Nephron (organoid): Measurements from ENCODE around the gene UPK2.

Experiments
- H3K27ac Mint-ChIP-seq, 3 experiments: 2 replicates each; pipeline ENCODE4 v1.8.0; 2020; ENCODE audit warnings: mixed read lengths in 3 of 3, mild to moderate bottlenecking in 2 of 3, moderate library complexity in 1 of 3
- H3K27me3 Mint-ChIP-seq: 2 replicates; pipeline ENCODE4 v1.8.0; 2021; ENCODE audit warnings: low read depth, mild to moderate bottlenecking, moderate library complexity, mixed read lengths
- H3K36me3 Mint-ChIP-seq: 2 replicates; pipeline ENCODE4 v1.8.0; 2020; ENCODE audit warnings: low read depth, mixed read lengths
- H3K4me1 Mint-ChIP-seq: 2 replicates; pipeline ENCODE4 v1.8.0; 2020; ENCODE audit warnings: mixed read lengths
- H3K4me3 Mint-ChIP-seq, 3 experiments: 2 replicates each; pipeline ENCODE4 v1.8.0; 2020; ENCODE audit warnings: mild to moderate bottlenecking in 3 of 3, mixed read lengths in 3 of 3, moderate library complexity in 2 of 3
- H3K9me3 Mint-ChIP-seq: 2 replicates; pipeline ENCODE4 v1.8.0; 2020; ENCODE audit warnings: mixed read lengths
- CTCF ChIP-seq, 3 experiments: fragments of 200-600 bp; sonication (generic); IDR thresholded peaks; one replicate each; pipeline ENCODE4 v1.5.0; 2021; ENCODE audit warnings: antibody characterized with exemption in 3 of 3; ENCODE audit not compliant: unreplicated experiment in 3 of 3

UPK2 gene

GRCh38 chr11:118909619-118910308 lies 46.3 kb upstream of the UPK2 start:
- Mint-ChIP-seq H3K4me1 (peaks cover 62% of the 10 kb centered on the region), H3K4me3 (peak overlapping the region; percentile 71 to 82 (median 74)), H3K9me3 (no peaks in the 10 kb centered on the region), H3K27me3 (no peaks in the 10 kb centered on the region), H3K36me3 (peaks cover 11% of the 10 kb centered on the region), H3K27ac (peak overlapping the region; percentile 83 to 99 (median 88))
- TF ChIP-seq CTCF (IDR thresholded peaks at IDR 0.05; ENCODE audit: unreplicated experiment in 3 of 3): no peak

- Mint-ChIP-seq H3K4me1 (peaks cover 70% of the 10 kb centered on the region), H3K9me3 (no peaks in the 10 kb centered on the region), H3K27me3 (no peaks in the 10 kb centered on the region), H3K4me3 (peak overlapping the region; percentile 77 to 81 (median 78)), H3K36me3 (peaks cover 11% of the 10 kb centered on the region), H3K27ac (peak overlapping the region; percentile 93 to 99 (median 94))
- no peak for TF ChIP-seq CTCF (IDR thresholded peaks at IDR 0.05; ENCODE audit: unreplicated experiment in 3 of 3)
Observed at GRCh38 chr11:118910309-118911112, 45.6 kb upstream of the UPK2 start.

- H3K4me3 Mint-ChIP-seq: peak overlapping the region; percentile 60 to 81 (median 77)
- no peak for TF ChIP-seq CTCF (IDR thresholded peaks at IDR 0.05; ENCODE audit: unreplicated experiment in 3 of 3)
- peaks cover 78% of the 10 kb centered on the region for H3K4me1 Mint-ChIP-seq
Observed at GRCh38 chr11:118911113-118911879, 44.8 kb upstream of the UPK2 start.

GRCh38 chr11:118911880-118912741 lies 44.0 kb upstream of the UPK2 start:
- no peaks in the 10 kb centered on the region for H3K9me3 Mint-ChIP-seq
- peak overlapping the region; percentile 93 to 96 (median 96) for H3K27ac Mint-ChIP-seq
- H3K4me1 Mint-ChIP-seq: peaks cover 80% of the 10 kb centered on the region
- no peaks in the 10 kb centered on the region for H3K36me3 Mint-ChIP-seq
- TF ChIP-seq CTCF (IDR thresholded peaks at IDR 0.05; ENCODE audit: unreplicated experiment in 3 of 3): no peak
- no peaks in the 10 kb centered on the region for H3K27me3 Mint-ChIP-seq
- peak overlapping the region; percentile 60 to 75 (median 72) for H3K4me3 Mint-ChIP-seq

More at GRCh38 chr11:118911113-118911879, 44.8 kb upstream of the UPK2 start:
- H3K27ac Mint-ChIP-seq: peak overlapping the region; percentile 93 to 96 (median 96)
- H3K9me3 Mint-ChIP-seq: no peaks in the 10 kb centered on the region
- peaks cover 7% of the 10 kb centered on the region for H3K36me3 Mint-ChIP-seq
- H3K27me3 Mint-ChIP-seq: no peaks in the 10 kb centered on the region

GRCh38 chr11:118912742-118913410 lies 43.2 kb upstream of the UPK2 start:
- H3K27ac Mint-ChIP-seq: peak overlapping the region; percentile 93 to 96 (median 96)
- no peaks in the 10 kb centered on the region for H3K9me3 Mint-ChIP-seq
- no peak for TF ChIP-seq CTCF (IDR thresholded peaks at IDR 0.05; ENCODE audit: unreplicated experiment in 3 of 3)
- no peaks in the 10 kb centered on the region for H3K27me3 Mint-ChIP-seq
- peaks cover 80% of the 10 kb centered on the region for H3K4me1 Mint-ChIP-seq
- H3K36me3 Mint-ChIP-seq: no peaks in the 10 kb centered on the region
- H3K4me3 Mint-ChIP-seq: peak overlapping the region in 2 of 3 experiments; percentile 51 to 53
